Measurements from ENCODE around the gene ETNK2.

The ETNK2 gene

DNA sequence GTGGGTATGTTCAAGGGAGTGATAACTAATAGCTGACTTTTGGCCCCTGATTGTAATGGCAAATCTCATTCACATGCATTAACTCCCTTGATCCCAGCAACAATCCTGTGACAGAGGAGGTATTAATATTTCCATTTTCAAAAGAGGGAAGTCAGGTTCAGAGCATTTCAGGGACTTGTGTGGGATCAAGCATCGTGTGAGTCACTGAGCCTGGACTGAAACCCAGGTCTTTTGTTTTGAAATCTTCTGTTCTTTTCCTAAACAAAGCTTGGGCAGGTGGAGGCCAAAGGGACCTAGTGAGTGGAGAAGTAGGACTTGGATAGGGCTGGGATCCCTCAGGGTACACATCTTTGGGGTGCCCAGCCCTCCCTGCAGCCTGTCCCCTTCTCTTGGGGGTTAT, 37.9 kb downstream of the ETNK2 start:
- no peak for DNase-seq (ENCODE audit: low spot score)
- in situ Hi-C loops (cut with MboI; ENCODE audit: low pct_unique_long_range_greater_than_20kb, low sequenced_read_pairs, unreplicated experiment): no loop called here
- TF ChIP-seq, protein P1, sequence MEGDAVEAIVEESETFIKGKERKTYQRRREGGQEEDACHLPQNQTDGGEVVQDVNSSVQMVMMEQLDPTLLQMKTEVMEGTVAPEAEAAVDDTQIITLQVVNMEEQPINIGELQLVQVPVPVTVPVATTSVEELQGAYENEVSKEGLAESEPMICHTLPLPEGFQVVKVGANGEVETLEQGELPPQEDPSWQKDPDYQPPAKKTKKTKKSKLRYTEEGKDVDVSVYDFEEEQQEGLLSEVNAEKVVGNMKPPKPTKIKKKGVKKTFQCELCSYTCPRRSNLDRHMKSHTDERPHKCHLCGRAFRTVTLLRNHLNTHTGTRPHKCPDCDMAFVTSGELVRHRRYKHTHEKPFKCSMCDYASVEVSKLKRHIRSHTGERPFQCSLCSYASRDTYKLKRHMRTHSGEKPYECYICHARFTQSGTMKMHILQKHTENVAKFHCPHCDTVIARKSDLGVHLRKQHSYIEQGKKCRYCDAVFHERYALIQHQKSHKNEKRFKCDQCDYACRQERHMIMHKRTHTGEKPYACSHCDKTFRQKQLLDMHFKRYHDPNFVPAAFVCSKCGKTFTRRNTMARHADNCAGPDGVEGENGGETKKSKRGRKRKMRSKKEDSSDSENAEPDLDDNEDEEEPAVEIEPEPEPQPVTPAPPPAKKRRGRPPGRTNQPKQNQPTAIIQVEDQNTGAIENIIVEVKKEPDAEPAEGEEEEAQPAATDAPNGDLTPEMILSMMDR (IDR thresholded peaks at IDR 0.05; ENCODE audit: extremely low read depth, insufficient read depth, missing control alignments): no peak

DNA sequence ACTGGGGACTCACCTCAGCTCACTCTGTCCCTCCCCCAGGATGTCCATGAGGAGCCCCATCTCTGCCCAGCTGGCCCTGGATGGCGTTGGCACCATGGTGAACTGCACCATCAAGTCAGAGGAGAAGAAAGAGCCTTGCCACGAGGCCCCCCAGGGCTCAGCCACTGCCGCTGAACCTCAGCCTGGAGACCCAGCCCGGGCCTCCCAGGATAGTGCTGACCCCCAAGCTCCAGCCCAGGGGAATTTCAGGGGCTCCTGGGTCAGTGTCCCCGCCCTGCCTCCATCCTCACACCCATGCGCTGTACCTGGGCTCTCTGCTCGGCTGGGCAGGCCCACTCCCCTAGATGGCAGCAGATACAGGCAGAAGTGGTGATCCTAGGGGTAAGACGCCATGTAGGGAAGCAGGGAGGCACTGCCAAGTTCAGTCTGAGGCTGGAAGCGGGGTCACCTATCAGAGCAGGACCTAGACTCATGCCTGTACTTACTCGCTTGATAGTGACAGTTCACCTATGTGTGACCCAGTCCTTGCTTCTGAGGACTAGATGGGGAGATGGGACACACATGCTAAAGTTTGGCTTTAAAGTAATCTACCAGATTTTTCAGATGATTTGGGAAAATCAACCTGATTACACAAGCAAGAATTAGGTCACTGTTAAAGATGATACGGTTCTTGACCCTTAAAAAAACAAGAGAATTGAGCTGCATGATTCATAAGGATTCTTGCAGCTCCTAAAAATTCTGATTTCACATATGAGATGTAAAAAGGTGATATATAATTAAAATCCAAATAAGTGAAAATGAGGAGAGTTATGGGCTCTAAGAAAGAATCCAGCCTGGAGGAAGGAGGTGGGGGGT, 38.7 kb downstream of the ETNK2 start:
- TF ChIP-seq, protein P1 (IDR thresholded peaks at IDR 0.05; ENCODE audit: extremely low read depth, insufficient read depth, missing control alignments): no peak
- in situ Hi-C loops (cut with MboI; ENCODE audit: low pct_unique_long_range_greater_than_20kb, low sequenced_read_pairs, unreplicated experiment): no loop called here
- DNase-seq (ENCODE audit: low spot score): no peak

DNA sequence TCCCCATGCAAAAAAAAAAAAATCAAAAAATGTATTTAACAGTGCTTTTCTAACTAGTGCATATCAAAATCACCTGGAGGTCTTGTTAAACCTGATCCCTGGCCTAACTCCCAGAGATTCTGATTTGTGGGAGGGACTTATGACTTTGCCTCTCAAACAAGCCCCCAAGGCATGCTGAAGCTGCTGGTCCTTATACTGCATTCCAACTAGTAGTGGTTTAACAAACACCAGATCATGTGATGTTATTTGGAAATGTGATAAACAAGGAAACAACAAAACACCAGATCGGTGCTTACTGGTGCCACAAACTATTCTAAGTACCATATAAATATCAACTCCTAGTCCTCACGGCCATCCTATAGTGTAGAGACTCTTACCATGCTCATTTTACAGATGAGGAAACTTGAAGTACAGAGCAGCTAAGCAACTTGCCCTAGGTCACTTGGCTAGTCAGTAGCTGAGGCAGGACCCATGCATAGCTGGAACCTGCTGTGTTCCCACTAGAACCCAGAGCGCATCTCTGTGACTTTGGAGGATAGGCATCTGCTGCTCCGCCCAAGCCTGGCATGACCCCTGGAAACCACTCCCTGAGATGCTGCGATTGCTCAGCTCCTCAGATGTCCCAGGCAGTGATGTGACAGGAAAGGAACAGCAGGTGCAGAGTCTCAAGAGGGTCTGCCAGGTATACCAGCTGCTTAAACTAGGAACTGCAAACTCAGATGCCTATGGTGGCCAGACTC, 40.8 kb downstream of the ETNK2 start:
- in situ Hi-C loops (cut with MboI; ENCODE audit: low pct_unique_long_range_greater_than_20kb, low sequenced_read_pairs, unreplicated experiment): no loop called here
- TF ChIP-seq, protein P1 (IDR thresholded peaks at IDR 0.05; ENCODE audit: extremely low read depth, insufficient read depth, missing control alignments): no peak
- DNase-seq (ENCODE audit: low spot score): no peak

DNA sequence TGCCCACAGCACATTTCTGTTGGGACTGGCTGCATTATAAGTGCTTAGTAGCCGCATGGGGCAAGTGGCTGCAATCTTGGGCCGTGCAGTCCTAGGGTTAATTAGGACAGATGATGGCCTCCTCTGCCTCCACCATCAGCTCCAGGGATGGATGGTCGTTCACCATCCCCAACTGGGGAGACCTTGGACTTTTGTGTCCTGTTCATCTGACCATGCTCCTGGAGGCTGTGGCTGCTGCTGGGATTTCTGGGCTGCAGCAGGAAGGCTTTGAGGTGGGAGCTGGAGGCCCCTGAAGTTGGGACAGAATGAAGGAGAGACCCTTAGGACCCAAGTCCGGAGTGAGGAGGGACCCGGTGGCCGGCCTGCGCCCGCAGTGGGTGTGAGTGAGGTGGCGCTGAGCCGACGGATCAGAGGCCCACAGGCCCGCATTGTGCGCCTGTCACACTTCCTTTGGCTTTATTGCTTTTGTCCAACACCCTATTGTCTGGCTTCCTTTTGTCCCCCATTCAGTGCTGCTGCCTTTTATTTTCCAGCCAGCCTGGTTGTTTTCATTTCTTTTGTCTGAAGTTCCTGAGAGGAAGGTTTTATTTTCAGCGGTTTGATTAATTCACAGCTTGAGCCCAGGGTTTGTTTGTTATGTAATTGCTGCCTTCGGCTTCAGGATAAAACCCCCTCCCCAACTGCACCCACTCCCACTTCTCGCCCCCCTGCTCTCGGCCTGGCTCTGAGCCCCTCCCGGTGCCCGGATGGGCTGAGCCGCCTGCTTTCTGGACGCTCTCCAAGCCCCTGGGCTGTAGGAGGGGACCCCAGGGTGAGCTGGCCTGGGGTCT, 43.3 kb downstream of the ETNK2 start:
- no peak for DNase-seq (ENCODE audit: low spot score)
- TF ChIP-seq, protein P1 (IDR thresholded peaks at IDR 0.05; ENCODE audit: extremely low read depth, insufficient read depth, missing control alignments): no peak
- in situ Hi-C loops (cut with MboI; ENCODE audit: low pct_unique_long_range_greater_than_20kb, low sequenced_read_pairs, unreplicated experiment): no loop called here

DNA sequence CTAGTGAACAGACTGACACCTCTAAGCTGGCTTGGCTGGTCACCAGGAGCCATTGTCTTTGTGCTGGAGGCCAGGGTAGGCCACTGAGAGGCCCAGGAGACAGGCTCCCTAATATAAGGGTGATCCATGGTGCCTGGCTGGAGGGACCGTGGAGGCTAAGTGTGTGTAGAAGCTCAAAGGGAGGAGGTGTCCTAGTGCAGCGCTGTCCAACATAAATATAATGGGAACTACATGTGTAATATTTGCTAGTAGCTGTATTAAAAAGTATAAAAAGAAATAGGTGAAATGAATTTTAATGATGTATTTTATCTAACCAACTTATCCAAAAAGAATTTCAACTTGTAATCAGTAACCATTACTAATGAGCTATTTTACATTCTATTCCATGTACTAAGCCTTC, 44.0 kb downstream of the ETNK2 start:
- TF ChIP-seq, protein P1 (IDR thresholded peaks at IDR 0.05; ENCODE audit: extremely low read depth, insufficient read depth, missing control alignments): no peak
- in situ Hi-C loops (cut with MboI; ENCODE audit: low pct_unique_long_range_greater_than_20kb, low sequenced_read_pairs, unreplicated experiment): no loop called here
- no peak for DNase-seq (ENCODE audit: low spot score)

DNA sequence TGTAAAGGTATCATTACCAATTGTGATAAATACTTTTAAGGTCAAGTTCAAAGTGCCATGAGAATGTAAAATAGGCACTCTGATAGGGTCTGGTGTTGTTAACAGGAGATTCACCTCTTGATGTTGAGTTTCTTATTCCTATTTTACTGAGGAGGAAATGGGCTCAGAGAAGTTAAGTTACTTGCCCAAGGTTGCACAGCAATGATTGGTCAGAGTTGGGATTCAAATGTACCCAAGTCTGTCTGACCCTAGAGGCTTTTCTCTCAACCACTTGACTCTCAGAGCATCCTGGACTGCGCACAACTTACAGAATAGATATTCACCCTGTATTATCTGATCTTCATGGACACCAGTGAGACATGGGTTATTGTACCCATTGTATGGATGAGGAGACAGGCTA, 45.0 kb downstream of the ETNK2 start:
- in situ Hi-C loops (cut with MboI; ENCODE audit: low pct_unique_long_range_greater_than_20kb, low sequenced_read_pairs, unreplicated experiment): no loop called here
- TF ChIP-seq, protein P1 (IDR thresholded peaks at IDR 0.05; ENCODE audit: extremely low read depth, insufficient read depth, missing control alignments): no peak
- no peak for DNase-seq (ENCODE audit: low spot score)

All from GM13977 (cell line).